Measurements from ENCODE around the gene MRPL1.

MRPL1 gene

DNA sequence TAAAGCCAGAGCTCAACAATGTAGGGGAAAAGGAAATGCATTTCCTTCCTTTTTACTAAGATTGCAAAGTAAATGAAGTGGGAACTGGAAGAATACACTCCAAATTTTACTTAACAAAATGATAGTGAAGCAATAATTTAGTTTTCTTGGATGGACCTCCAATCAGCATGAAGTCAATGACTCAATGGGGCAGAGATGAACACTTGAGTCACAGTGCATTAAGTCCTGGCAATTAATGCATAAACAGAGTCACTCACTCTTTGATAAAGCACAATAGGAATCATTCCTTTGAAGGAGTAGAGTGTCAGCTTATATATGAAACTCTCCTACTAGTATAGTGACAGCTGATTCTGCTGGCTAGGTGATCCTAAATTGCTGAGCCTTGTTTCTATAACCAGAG, 127.8 kb downstream of the MRPL1 start:
- no peak for DNase-seq

DNA sequence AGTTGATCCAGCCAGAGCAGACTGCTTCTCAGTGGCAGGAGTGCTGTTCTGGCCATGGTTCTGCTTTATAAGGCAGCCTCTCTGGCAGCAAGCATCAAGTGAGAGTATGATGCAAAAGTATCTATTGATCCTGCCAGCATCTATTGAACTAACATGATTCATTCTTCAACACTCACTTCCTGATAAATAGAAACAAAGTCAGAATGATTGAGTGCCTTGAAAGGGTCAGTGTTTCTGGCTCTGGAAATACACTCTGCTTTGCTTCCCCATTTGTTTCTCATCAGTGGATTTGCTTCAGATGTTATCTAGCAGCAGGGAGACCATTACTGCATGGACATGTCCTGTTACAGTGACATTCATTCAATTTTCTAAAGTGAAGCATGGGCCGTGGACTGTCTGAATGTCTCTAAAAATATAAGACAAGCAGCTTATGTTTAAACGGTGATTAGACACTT, 128.3 kb downstream of the MRPL1 start:
- no peak for DNase-seq

DNA sequence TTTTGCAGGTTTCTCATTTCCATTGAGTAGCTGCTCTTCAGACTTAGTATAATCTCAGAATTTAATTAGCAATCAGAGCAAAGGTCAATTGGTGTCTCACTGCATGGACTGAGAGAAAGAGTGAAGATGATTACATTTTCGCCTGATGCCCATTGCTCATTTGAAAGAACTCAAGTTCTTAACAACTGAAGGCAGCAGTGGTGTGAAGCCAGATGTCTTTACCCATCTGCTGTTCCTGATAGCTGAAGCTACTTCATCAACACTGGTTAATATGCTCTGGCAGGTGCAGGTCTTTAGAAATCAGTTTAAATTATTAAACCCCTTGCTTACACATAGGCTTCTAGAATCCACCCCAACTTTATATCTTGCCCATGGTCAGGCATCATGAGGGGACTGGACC, 130.0 kb downstream of the MRPL1 start:
- no peak for DNase-seq

DNA sequence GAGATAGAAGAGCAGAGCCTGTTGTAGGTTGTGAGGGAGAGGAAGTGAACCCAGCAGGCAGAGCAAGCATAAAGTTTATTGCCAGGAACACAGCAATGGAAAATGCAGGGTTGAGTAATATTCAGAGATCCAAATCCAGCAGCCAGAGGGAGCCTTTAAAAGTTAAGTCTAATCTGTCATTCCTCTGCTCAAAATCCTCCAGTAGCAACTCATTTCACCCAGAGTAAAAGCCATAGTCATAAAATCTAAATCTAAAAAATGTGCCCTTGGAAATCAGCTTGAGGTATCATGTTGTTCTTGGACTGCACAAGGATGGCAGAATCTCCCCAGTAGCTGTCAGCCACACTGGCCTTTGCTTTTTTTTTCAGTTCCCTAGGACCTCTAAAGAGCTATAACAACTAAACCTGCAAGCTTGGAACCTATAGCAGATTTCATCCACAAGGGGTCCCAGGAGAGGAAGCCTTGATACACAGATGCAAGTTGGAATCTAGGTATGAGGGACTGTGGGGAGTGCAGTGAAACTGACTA, 131.6 kb downstream of the MRPL1 start:
- DNase-seq: no peak

DNA sequence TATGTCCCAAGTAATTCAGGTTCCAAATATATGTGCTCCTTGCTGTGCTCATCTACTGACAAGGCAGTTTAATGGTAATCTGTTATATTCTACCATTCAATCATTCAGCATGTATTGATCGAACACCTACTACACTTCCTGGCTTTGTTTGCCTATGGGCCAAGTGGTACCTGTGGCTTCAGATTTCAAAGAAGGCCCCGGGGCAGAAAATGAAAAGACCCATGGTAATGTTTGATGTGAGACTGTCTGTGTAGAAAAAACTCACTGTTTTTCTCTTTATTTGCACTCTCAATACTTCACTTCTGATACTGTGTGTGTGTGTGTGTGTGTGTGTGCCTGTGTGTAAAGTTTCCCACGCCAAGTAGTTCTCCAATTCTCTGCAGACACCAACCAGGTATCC, 133.4 kb downstream of the MRPL1 start:
- DNase-seq: no peak

DNA sequence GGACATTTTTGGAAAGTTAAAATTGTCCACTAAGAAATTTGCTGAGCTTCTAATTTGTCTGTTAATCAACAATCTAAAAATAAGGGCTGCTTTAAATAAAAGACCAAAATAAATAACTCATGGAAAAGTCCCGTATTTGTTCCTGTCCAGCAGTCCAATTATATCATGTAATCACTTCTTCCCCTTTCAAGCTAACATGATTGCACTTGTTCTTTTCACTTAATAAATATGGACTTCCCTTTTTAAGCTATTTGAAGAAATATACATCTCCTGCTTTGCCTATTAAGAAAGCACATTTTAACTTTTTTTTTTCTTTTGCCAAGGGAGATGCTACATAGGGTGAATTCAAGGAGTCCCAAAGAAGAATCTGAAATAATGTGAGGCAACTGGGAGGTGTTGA, 138.9 kb downstream of the MRPL1 start:
- no peak for DNase-seq

DNA sequence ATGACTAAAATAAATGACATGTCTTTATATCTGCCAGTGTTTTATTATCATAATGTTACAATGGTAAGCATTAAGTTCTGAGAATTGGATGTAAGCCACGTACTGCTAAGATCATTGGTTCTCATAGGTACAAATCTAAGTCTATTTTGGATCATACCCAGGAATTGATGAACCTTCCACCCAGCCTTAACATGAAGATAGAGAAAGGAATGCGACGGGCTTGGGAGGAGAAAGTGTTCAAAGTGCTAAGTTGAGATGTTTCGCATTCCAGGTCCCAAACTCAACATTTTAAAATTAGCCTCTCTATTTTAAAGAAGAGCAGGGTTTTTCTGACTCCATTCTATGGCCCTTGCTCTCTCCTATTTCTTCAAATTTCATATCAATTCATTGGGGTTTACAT, 139.6 kb downstream of the MRPL1 start:
- DNase-seq: no peak
